ENCODE data around the gene KIF25.

- TF ChIP-seq ZC3H10 (CRISPR knock-in tag; IDR thresholded peaks at IDR 0.05) (no peak), ZFP30 (CRISPR knock-in tag; IDR thresholded peaks at IDR 0.05) (no peak), ZNF565 (CRISPR knock-in tag; conservative IDR thresholded peaks at IDR 0.05; ENCODE audit: low read depth) (no peak), OSR1 (CRISPR knock-in tag; IDR thresholded peaks at IDR 0.05) (no peak), ARNTL (CRISPR knock-in tag; IDR thresholded peaks at IDR 0.05; ENCODE audit: borderline replicate concordance, low read depth) (no peak)
Observed at GRCh38 chr6:168017629-168018028, 20.2 kb downstream of the KIF25 start.
